NB4 (cell line): ENCODE results near the gene SAPCD2.

Experiments
- POLR2A ChIP-seq: IDR thresholded peaks from 2 replicates; pipeline ENCODE4 v1.6.1; 2011; ENCODE audit warnings: mild to moderate bottlenecking; ENCODE audit not compliant: insufficient read length; ENCODE audit errors: extremely low read depth
- TF ChIP-seq, protein P1 (sequence below): IDR thresholded peaks from one replicate; pipeline ENCODE4 v1.5.1; 2012; ENCODE audit warnings: low read depth, low read length

DNA sequence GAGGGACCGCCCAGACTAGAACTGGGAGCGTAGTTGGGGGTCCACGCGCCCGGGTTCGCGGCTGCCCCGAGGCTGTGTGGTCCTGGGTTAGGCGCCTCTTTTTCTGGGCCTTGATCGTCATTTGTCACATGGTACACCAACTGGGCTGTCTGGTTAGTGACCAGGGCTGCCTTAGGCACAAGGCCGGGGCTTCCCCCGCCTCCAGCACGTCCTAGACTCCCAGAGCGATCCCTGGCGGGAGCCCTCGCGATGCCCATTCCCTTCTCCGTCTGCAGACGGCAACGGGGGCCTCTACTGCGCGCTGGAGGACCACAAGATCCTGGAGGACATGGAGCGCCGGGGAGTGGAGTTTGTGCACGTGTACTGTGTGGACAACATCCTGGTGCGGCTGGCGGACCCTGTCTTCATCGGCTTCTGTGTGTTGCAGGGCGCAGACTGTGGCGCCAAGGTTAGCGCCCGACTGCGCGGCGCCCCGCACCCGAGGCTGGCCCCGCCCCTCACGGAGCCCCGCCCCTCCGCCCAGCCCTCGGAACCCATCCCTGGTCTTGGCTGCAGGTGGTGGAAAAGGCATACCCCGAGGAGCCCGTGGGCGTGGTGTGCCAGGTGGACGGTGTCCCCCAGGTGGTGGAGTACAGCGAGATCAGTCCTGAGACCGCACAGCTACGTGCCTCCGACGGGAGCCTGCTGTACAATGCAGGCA lies 8.5 kb upstream of the SAPCD2 start:
- TF ChIP-seq, protein P1, sequence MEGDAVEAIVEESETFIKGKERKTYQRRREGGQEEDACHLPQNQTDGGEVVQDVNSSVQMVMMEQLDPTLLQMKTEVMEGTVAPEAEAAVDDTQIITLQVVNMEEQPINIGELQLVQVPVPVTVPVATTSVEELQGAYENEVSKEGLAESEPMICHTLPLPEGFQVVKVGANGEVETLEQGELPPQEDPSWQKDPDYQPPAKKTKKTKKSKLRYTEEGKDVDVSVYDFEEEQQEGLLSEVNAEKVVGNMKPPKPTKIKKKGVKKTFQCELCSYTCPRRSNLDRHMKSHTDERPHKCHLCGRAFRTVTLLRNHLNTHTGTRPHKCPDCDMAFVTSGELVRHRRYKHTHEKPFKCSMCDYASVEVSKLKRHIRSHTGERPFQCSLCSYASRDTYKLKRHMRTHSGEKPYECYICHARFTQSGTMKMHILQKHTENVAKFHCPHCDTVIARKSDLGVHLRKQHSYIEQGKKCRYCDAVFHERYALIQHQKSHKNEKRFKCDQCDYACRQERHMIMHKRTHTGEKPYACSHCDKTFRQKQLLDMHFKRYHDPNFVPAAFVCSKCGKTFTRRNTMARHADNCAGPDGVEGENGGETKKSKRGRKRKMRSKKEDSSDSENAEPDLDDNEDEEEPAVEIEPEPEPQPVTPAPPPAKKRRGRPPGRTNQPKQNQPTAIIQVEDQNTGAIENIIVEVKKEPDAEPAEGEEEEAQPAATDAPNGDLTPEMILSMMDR, result no peak
- TF ChIP-seq POLR2A, result no peak
